Measurements from ENCODE around the gene OCIAD1.
"Not testable (repeated sequence)": the region's sequence is repeated elsewhere in the genome, so short reads cannot be mapped to it uniquely, and the experiment has no call there.

Gene OCIAD1

GRCh38 chr4:48816971-48817370 is 13.9 kb upstream of the OCIAD1 start:
- no peak for DNase-seq (ENCODE audit: low read depth in 2 of 2)

GRCh38 chr4:48821431-48821830 is 9.5 kb upstream of the OCIAD1 start:
- not testable (repeated sequence) for DNase-seq (ENCODE audit: low read depth in 2 of 2)

DNA sequence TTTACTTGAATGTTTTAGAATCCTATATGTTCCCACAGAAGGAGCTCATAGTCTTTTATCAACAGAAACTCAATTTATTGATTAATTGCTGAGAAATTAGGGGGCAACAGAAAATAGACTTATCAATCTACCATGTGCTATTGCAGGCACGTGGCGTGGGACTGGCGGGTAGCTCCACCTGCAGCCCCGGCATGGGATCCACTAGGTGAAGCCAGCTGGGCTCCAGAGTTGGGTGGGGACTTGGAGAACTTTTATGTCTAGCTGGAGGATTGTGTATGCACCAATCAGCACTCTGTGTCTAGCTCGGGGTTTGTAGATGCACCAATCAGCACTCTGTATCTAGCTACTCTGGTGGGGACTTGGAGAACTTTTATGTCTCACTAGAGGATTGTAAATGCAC is 3.3 kb upstream of the OCIAD1 start:
- DNase-seq (ENCODE audit: low read depth in 2 of 2), result no peak

- DNase-seq (ENCODE audit: low read depth in 2 of 2), result no peak
Observed at GRCh38 chr4:48831532-48832030, 693 bp downstream of the OCIAD1 start.

DNA sequence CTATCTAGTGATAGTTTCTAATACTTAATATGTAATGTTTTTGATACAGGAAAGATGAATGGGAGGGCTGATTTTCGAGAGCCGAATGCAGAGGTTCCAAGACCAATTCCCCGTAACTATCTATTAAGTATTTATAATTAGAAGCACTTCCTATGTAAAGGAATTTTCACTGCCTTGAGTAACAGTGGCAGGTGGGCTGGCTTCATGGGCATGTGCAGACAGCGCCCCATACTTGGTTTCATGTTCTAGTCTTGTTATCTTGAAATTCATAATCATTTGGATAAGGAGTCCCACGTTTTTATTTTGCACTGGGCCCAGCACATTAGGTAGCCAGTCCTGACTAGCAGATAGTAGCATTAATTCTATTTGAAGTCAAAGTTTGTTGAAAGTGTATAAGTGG is 1.7 kb downstream of the OCIAD1 start:
- no peak for DNase-seq (ENCODE audit: low read depth in 2 of 2)

- no peak for DNase-seq (ENCODE audit: low read depth in 2 of 2)
Observed at GRCh38 chr4:48836658-48837057, 5.8 kb downstream of the OCIAD1 start.

DNA sequence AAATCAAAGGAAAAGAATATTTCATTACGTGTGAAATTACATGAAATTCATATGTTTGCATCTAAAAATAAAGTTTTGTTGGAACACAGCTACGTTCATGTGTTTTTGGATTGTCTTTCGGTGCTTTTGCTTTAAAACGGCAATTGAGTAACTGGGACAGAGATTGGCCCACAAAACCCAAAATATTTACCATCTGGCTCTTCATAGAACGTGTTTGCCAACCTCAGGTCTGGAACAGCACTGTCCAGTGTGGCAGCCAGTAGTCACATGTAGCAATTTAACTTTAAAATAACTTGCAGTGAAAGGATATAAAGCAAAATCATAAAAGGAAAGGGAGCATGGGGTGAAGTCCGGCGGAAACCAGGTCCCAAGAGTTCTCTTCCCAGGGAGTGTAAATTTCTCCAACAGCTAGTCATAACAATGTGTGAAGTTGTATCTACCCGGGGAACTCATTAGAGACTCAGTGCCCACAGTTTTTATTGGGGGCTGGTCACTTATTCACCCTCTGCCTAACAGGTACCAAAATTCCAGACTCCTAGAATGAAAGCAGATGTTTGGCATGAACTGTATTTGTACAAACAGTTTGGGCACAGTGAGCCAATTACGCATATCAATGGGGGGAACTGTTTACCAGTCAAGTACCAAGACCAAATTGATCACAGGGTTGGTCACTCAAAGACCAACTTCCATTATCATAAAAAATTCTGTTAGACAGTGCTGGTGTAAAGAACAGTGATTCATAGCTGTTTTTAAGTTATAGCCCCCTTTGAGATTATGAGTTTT is 10.3 kb downstream of the OCIAD1 start:
- no peak for DNase-seq (ENCODE audit: low read depth in 2 of 2)

GRCh38 chr4:48844843-48845242 is 14.0 kb downstream of the OCIAD1 start:
- no peak for DNase-seq (ENCODE audit: low read depth in 2 of 2)

DNA sequence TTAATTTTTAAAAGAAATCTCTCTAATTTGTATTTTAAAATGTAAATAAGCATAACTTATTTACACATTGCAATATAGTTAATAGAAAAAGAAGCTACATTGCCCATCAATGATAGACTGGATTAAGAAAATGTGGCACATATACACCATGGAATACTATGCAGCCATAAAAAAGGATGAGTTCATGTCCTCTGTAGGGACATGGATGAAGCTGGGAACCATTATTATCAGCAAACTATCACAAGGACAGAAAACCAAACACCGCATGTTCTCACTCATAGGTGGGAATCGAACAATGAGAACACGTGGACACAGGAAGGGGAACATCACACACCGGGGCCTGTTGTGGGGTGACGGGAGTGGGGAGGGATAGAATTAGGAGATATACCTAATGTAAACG is 17.9 kb downstream of the OCIAD1 start:
- DNase-seq (ENCODE audit: low read depth in 2 of 2), result not testable (repeated sequence)

- no peak for DNase-seq (ENCODE audit: low read depth in 2 of 2)
Observed at GRCh38 chr4:48851651-48852050, 20.8 kb downstream of the OCIAD1 start.

GRCh38 chr4:48853604-48854394 is 22.9 kb downstream of the OCIAD1 start:
- DNase-seq (ENCODE audit: low read depth in 2 of 2), result no peak

DNA sequence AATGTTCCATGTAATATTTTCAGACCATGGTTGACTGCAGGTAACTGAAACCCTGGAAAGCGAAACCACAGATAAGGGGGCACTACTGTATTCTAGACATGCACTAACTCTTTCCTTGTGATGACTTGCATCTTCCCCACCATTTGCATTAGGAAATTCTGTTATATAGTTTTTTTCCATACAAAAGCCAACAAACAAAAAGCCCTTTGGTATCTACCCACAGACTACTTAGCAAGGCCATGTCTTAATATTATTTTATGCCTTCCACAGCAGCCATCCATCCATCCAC is 23.5 kb downstream of the OCIAD1 start:
- DNase-seq (ENCODE audit: low read depth in 2 of 2), result no peak

DNA sequence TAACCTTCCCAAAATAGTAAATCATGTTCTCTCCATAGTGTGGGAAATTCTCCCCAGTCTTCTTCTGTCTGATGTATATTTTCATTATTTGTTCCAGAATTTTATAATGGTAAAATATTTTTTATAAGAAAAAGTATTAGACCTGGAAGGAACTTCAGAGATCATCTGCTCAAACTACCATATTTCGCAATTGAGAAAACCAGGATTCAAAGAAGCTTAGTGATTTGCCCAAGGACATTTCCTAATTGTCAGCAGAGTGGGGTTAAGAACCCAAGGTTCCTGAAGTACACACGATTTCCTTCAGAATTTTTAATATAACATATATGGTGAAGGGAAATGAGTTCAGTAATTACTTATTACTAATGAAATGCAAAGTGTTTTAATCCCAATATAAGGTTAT is 24.1 kb downstream of the OCIAD1 start:
- DNase-seq (ENCODE audit: low read depth in 2 of 2), result no peak

DNA sequence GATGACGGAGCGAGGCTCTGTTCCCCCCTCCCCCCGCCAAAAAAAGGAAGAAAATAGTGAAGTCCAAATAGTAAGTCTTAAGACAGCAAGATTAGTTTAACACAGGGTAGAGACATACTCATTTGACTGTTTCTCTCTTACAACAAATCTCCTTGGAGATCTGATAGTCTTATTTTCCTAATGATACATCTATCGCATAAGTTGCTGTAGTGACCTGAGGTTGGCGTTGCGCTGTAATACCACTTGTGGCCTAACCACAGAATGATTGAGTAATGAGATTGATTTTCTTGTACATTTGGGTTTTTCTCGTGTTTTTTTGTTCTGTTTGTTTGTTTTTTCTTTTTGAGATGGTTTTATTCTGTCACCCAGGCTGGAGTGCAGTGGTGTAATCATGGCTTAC is 27.2 kb downstream of the OCIAD1 start:
- no peak for DNase-seq (ENCODE audit: low read depth in 2 of 2)

DNA sequence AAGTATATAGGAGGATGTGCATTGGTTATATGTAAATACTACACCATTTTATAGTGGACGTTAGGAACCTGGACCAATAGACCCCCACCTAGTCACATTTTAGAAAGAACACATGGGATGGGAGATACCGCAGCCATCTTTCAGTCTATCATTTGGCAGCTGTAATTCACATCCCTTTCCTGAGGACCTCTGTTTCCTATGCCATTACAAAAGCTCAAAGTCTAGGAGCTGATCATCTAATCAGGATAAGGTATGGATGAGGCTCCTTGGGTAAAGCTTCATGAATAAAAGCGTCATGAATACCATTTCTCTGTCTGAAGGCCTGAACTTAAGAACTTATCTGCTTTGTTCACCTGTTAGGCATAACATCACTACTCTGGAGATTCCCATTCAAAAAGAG is 31.1 kb downstream of the OCIAD1 start:
- DNase-seq (ENCODE audit: low read depth in 2 of 2), result no peak

GRCh38 chr4:48862661-48863060 is 31.8 kb downstream of the OCIAD1 start:
- no peak for DNase-seq (ENCODE audit: low read depth in 2 of 2)

DNA sequence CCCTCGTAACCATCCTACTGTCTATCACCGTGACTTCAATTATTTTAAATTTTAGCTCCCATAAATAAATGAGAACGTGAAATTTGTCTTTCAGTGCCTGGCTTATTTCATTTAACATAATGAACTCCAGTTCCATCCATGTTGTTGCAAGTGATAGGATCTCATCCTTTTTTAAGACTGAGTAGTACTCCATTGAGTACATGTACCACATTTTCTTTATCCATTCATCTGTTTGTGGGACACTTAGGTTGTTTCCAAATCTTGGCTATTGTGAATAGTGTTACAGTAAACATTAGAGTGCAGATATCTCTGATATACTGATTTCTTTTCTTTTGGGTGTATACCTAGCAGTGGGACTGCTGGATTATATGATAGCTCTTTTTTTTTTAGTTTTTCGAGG is 32.8 kb downstream of the OCIAD1 start:
- DNase-seq (ENCODE audit: low read depth in 2 of 2), result no peak

DNA sequence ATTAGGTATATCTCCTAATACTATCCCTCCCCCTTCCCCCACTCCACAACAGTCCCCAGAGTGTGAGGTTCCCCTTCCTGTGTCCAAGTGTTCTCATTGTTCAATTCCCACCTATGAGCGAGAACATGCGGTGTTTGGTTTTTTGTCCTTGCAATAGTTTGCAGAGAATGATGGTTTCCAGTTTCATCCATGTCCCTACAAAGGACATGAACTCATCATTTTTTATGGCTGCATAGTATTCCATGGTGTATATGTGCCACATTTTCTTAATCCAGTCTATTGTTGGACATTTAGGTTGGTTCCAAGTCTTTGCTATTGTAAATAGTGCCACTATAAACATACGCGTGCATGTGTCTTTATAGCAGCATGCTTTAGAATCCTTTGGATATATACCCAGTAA is 33.8 kb downstream of the OCIAD1 start:
- DNase-seq (ENCODE audit: low read depth in 2 of 2), result not testable (repeated sequence)

GRCh38 chr4:48877827-48878535 is 47.1 kb downstream of the OCIAD1 start:
- no peak for DNase-seq (ENCODE audit: low read depth in 2 of 2)

DNA sequence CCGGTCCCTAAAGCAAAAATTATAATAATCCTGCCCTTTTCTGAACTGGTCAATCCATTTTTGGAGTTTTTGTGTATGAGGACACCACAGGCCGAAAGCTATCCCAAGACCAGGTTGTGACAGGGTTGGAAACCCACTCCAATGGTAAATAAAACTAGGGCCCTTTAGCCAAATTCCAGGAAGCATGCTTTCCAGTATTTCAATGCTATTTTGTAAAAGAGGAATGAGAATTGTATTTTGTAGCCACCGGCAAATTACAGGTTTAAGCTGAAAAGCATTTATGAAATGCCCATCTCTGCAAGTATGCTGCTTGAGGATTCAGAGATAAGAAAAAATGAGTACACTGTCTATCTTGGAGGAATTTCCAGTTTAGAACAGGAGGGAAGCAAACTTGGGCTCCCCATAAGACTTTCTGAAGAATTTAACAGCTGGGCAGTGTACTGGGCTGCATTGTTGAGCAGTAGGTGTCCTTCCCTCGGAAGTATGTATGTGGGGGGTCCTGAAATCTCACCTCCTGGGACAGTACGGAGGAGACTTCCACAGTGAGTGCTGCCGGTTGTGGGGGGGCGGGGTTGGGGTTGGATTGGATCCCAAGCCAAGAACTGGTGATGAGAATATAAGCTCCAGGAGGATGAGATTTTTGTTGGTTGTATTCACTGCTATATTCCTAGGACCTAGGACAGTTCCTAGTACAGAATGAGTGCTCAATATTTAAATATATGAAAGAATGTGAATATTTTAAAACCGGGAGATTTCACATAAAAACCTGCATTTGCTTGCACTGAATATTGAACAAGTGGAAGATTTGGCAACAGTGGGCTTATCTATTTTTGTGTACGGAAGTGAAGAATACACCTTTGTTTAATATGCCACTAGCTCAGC is 48.9 kb downstream of the OCIAD1 start:
- no peak for DNase-seq (ENCODE audit: low read depth in 2 of 2)

GRCh38 chr4:48881646-48882045 is 50.8 kb downstream of the OCIAD1 start:
- DNase-seq (ENCODE audit: low read depth in 2 of 2), result not testable (repeated sequence)

- not testable (repeated sequence) for DNase-seq (ENCODE audit: low read depth in 2 of 2)
Observed at GRCh38 chr4:48889750-48890149, 58.9 kb downstream of the OCIAD1 start.
